Fibroblast of lung (primary cell): ENCODE results near the gene HSD11B1L. TPM values are rescaled to one million over a fixed set of nuclear protein-coding genes. Genes with fewer than 3 reads are reported as not detected.

Experiments used
- DNase-seq, 2 donors: peaks; one replicate each; pipeline versions ENCODE4 v3.0.0 to v3.0.0-alpha.2; 2010; ENCODE audit warnings: low read depth in 2 of 2
- H2AFZ ChIP-seq: 2 replicates; pipeline ENCODE4 v1.5.1; 2012; ENCODE audit warnings: low read length, control low read depth, inconsistent platforms
- H3K27ac ChIP-seq: 2 replicates; pipeline ENCODE4 v1.5.1; 2011; ENCODE audit warnings: low read length, control low read depth; ENCODE audit not compliant: insufficient read depth
- H3K27me3 ChIP-seq: 2 replicates; pipeline ENCODE4 v1.5.1; 2011; ENCODE audit warnings: mild to moderate bottlenecking, low read length; ENCODE audit not compliant: control insufficient read depth, insufficient read depth
- H3K36me3 ChIP-seq: 2 replicates; pipeline ENCODE4 v1.5.1; 2011; ENCODE audit warnings: low read length; ENCODE audit not compliant: control insufficient read depth, insufficient read depth
- H3K4me1 ChIP-seq: 2 replicates; pipeline ENCODE4 v1.5.1; 2011; ENCODE audit warnings: low read length; ENCODE audit not compliant: control insufficient read depth, insufficient read depth; ENCODE audit errors: extremely low read depth
- H3K4me2 ChIP-seq: 2 replicates; pipeline ENCODE4 v1.5.1; 2011; ENCODE audit warnings: low read length, control low read depth; ENCODE audit not compliant: insufficient read depth; ENCODE audit errors: extremely low read depth
- H3K4me3 ChIP-seq, 4 experiments: fragments of 200-600 bp in 1 of 4; sonication (generic) in 1 of 4; replicated peaks in 1 of 4; 2 replicates each; pipeline ENCODE4 v1.5.1; 2011 to 2016; ENCODE audit warnings: low read length in 4 of 4, low read depth in 3 of 4, mild to moderate bottlenecking in 3 of 4, control low read depth in 2 of 4, inconsistent platforms in 1 of 4, mixed read lengths in 1 of 4; ENCODE audit not compliant: insufficient read depth in 1 of 4; ENCODE audit errors: control extremely low read depth in 1 of 4
- H3K79me2 ChIP-seq: 2 replicates; pipeline ENCODE4 v1.5.1; 2012; ENCODE audit warnings: mild to moderate bottlenecking, low read length, inconsistent platforms; ENCODE audit not compliant: control insufficient read depth, insufficient read depth
- H3K9ac ChIP-seq: 2 replicates; pipeline ENCODE4 v1.5.1; 2011; ENCODE audit warnings: mild to moderate bottlenecking, low read length, control low read depth; ENCODE audit not compliant: insufficient read depth
- H3K9me3 ChIP-seq: 2 replicates; pipeline ENCODE4 v1.5.1; 2012; ENCODE audit warnings: low read depth, low read length; ENCODE audit not compliant: control insufficient read depth, insufficient read depth
- H4K20me1 ChIP-seq: 2 replicates; pipeline ENCODE4 v1.5.1; 2011; ENCODE audit warnings: low read length; ENCODE audit not compliant: control insufficient read depth, insufficient read depth; ENCODE audit errors: extremely low read depth
- CTCF ChIP-seq, 2 donors: IDR thresholded peaks in 1 of 2; conservative IDR thresholded peaks in 1 of 2; 1 replicate in 1 of 2; 2 replicates in 1 of 2; pipeline ENCODE4 v1.5.1; 2011 to 2012; ENCODE audit warnings: low read length in 2 of 2, control low read depth in 1 of 2, inconsistent platforms in 1 of 2, low read depth in 1 of 2, mild to moderate bottlenecking in 1 of 2
- EZH2 ChIP-seq: IDR thresholded peaks from 2 replicates; pipeline ENCODE4 v1.5.1; 2012; ENCODE audit warnings: low read length, control low read depth, mild to moderate bottlenecking; ENCODE audit errors: missing control alignments
- polyA plus RNA-seq, 2 donors: library from polyadenylated mRNA; depleted of rRNA in 1 of 2; stranded (reverse) in 1 of 2; unstranded in 1 of 2; fragments of >200 nt; gene quantifications; 2 replicates each; pipeline ENCODE4 v1.2.1, GENCODE V29; 2011 to 2012; ENCODE audit warnings: missing spikeins in 1 of 2
- total RNA-seq: library from RNA; depleted of rRNA; stranded (reverse); fragments of >200 nt; gene quantifications from 2 replicates; pipeline ENCODE4 v1.2.1, GENCODE V29; 2014

Gene HSD11B1L
- total and polyA plus RNA-seq, 2 donors (not counting 1 experiment from before 2014, with no cell fraction given): 5.1 to 13.0 TPM

- Histone ChIP-seq H3K9me3 (no peaks in the 10 kb centered on the region), H4K20me1 (no peaks in the 10 kb centered on the region), H3K4me1 (peaks cover 2% of the 10 kb centered on the region), H3K27ac (peak within 1 kb of the TSS; percentile 91), H3K9ac (peak within 1 kb of the TSS; percentile 96), H3K4me3 (peak within 1 kb of the TSS; percentile 92 to 98 (median 96)), H3K4me2 (peak within 1 kb of the TSS; percentile 72), H3K27me3 (no peaks in the 10 kb centered on the region), H2AFZ (no peak within 1 kb of the TSS), H3K79me2 (peaks cover 52% of the 10 kb centered on the region), H3K36me3 (peaks cover 32% of the 10 kb centered on the region)
- DNase-seq: peak; percentile 90 to 96
- peak; percentile 71 to 88 for TF ChIP-seq CTCF (conservative IDR thresholded peaks at IDR 0.05 in 1 of 2, IDR thresholded peaks at IDR 0.05 in 1 of 2; ENCODE audit: low read depth in 1 of 2, low read length in 2 of 2)
- no peak for TF ChIP-seq EZH2
Observed at GRCh38 chr19:5690125-5690954, 9.5 kb downstream of the HSD11B1L start, which contains the start of gene RPL36. Gene RPL36, plus strand, starts transcription at chr19:5690295. Its CDS starts 213 bp downstream, at chr19:5690508.

- TF ChIP-seq EZH2: no peak
- no peak for TF ChIP-seq CTCF (conservative IDR thresholded peaks at IDR 0.05 in 1 of 2, IDR thresholded peaks at IDR 0.05 in 1 of 2; ENCODE audit: low read depth in 1 of 2, low read length in 2 of 2)
- Histone ChIP-seq H2AFZ (no peak overlapping the region), H3K9ac (peak overlapping the region; percentile 96), H3K9me3 (no peaks in the 10 kb centered on the region), H3K4me1 (peaks cover 2% of the 10 kb centered on the region), H3K4me2 (peak overlapping the region; percentile 72), H3K36me3 (peaks cover 38% of the 10 kb centered on the region), H3K4me3 (peak overlapping the region; percentile 92 to 98 (median 96)), H3K27me3 (no peaks in the 10 kb centered on the region), H3K79me2 (peaks cover 58% of the 10 kb centered on the region), H3K27ac (peak overlapping the region; percentile 91), H4K20me1 (no peaks in the 10 kb centered on the region)
- peak; percentile 54 to 73 for DNase-seq
Observed at GRCh38 chr19:5690955-5691821, 10.4 kb downstream of the HSD11B1L start.
